Measurements from ENCODE around the gene CYP21A2.
"Not testable (repeated sequence)": the region's sequence is repeated elsewhere in the genome, so short reads cannot be mapped to it uniquely, and the experiment has no call there.

Gene CYP21A2

DNA sequence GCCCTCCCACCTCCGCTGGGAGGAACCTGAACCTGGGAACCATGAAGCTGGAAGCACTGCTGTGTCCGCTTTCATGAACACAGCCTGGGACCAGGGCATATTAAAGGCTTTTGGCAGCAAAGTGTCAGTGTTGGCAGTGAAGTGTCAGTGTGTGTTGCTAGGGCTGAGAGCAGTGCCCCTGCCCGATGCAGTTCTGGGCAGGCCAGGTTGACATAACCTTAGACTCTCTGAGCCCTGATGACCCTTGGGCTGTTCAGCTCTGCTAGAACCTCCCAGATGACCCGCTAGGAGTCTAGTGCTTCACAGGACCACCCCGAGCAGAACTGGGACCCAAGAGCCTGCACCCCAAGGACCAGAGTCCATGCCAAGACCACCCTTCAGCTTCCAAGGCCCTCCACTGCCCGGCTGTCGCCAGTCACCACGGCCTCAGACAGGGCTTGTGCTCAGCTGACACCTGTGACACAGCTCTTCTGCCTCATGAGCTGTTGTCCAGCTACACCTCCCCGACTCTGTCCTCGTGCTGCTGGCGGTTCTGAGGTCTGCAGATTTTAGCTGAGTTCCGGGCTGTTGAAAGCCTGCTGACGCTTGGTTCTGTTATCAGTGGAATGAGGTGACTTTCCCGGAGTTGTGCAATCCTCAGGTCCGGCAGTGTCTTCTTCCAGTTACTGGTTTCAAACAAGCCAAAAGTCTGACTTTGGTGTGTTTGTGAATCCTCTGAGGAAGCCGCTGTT is 2.8 kb upstream of the CYP21A2 start:
- DNase-seq = not testable (repeated sequence)

DNA sequence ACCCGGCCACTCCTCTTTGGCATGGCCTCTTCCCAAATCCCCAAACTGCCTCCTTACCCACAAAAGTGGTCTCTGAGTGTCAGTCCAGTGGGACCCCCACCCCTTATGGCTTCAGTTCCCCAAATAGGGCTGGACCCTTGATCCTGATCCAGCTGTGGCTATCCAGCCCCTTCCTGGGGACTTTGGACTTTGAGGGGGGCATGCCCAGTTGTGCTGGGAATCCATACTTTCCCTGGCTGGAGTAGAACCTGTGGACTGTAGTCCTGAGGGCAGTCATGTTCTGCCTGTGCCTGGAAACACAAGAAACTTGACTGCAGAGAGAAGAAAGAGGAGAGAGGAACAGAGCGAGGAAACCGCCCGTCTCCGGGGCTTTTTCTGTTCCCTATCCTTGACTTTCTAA is 1.1 kb upstream of the CYP21A2 start:
- not testable (repeated sequence) for DNase-seq

DNA sequence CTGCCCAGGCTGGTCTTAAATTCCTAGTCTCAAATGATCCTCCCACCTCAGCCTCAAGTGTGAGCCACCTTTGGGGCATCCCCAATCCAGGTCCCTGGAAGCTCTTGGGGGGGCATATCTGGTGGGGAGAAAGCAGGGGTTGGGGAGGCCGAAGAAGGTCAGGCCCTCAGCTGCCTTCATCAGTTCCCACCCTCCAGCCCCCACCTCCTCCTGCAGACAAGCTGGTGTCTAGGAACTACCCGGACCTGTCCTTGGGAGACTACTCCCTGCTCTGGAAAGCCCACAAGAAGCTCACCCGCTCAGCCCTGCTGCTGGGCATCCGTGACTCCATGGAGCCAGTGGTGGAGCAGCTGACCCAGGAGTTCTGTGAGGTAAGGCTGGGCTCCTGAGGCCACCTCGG is 663 bp downstream of the CYP21A2 start:
- not testable (repeated sequence) for DNase-seq

DNA sequence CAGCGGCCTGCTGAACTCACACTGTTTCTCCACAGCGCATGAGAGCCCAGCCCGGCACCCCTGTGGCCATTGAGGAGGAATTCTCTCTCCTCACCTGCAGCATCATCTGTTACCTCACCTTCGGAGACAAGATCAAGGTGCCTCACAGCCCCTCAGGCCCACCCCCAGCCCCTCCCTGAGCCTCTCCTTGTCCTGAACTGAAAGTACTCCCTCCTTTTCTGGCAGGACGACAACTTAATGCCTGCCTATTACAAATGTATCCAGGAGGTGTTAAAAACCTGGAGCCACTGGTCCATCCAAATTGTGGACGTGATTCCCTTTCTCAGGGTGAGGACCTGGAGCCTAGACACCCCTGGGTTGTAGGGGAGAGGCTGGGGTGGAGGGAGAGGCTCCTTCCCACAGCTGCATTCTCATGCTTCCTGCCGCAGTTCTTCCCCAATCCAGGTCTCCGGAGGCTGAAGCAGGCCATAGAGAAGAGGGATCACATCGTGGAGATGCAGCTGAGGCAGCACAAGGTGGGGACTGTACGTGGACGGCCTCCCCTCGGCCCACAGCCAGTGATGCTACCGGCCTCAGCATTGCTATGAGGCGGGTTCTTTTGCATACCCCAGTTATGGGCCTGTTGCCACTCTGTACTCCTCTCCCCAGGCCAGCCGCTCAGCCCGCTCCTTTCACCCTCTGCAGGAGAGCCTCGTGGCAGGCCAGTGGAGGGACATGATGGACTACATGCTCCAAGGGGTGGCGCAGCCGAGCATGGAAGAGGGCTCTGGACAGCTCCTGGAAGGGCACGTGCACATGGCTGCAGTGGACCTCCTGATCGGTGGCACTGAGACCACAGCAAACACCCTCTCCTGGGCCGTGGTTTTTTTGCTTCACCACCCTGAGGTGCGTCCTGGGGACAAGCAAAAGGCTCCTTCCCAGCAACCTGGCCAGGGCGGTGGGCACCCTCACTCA is 1.4 kb downstream of the CYP21A2 start:
- not testable (repeated sequence) for DNase-seq

DNA sequence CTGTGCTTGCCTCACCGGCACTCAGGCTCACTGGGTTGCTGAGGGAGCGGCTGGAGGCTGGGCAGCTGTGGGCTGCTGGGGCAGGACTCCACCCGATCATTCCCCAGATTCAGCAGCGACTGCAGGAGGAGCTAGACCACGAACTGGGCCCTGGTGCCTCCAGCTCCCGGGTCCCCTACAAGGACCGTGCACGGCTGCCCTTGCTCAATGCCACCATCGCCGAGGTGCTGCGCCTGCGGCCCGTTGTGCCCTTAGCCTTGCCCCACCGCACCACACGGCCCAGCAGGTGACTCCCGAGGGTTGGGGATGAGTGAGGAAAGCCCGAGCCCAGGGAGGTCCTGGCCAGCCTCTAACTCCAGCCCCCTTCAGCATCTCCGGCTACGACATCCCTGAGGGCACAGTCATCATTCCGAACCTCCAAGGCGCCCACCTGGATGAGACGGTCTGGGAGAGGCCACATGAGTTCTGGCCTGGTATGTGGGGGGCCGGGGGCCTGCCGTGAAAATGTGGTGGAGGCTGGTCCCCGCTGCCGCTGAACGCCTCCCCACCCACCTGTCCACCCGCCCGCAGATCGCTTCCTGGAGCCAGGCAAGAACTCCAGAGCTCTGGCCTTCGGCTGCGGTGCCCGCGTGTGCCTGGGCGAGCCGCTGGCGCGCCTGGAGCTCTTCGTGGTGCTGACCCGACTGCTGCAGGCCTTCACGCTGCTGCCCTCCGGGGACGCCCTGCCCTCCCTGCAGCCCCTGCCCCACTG is 2.3 kb downstream of the CYP21A2 start:
- not testable (repeated sequence) for DNase-seq

DNA sequence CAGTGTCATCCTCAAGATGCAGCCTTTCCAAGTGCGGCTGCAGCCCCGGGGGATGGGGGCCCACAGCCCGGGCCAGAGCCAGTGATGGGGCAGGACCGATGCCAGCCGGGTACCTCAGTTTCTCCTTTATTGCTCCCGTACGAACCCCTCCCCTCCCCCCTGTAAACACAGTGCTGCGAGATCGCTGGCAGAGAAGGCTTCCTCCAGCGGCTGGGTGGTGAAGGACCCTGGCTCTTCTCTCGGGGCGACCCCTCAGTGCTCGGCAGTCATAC is 2.8 kb downstream of the CYP21A2 start:
- not testable (repeated sequence) for DNase-seq

DNA sequence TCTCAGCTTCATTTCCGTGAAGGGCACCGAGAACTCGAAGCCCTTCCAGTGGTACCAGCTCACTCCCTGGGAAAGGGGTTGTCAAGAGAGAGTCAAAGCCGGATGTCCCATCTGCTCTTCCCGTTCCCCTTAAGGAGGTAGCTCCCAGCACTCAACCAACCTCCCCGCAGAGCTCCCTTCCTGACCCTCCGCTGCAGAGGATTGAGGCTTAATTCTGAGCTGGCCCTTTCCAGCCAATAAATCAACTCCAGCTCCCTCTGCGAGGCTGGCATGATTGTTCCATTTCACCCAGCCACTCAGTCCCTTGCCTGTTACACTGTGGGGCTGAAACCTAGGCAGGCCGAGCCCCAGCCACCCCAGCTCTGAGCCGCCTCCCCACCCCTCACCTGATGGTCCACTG is 3.2 kb downstream of the CYP21A2 start:
- not testable (repeated sequence) for DNase-seq

DNA sequence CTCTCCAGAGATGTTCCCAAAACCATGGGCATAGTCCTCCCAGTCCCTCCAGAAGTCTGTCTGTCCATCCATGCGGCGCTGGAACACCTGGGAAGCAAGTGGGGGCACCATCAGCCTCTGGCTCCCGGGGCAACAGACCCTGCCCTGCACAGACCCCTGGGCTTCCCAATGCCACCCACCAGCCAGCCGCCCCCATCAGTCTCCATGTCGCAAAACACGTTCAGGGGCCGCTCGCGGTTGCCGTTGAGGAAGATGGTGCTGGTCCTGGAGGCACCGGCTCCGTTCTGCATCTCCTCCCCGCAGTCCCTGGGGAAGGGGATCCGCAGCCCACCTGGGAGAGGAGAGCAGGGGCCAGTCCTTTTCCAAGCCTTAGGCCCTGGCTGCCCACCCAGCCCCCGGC is 4.1 kb downstream of the CYP21A2 start:
- DNase-seq = not testable (repeated sequence)

DNA sequence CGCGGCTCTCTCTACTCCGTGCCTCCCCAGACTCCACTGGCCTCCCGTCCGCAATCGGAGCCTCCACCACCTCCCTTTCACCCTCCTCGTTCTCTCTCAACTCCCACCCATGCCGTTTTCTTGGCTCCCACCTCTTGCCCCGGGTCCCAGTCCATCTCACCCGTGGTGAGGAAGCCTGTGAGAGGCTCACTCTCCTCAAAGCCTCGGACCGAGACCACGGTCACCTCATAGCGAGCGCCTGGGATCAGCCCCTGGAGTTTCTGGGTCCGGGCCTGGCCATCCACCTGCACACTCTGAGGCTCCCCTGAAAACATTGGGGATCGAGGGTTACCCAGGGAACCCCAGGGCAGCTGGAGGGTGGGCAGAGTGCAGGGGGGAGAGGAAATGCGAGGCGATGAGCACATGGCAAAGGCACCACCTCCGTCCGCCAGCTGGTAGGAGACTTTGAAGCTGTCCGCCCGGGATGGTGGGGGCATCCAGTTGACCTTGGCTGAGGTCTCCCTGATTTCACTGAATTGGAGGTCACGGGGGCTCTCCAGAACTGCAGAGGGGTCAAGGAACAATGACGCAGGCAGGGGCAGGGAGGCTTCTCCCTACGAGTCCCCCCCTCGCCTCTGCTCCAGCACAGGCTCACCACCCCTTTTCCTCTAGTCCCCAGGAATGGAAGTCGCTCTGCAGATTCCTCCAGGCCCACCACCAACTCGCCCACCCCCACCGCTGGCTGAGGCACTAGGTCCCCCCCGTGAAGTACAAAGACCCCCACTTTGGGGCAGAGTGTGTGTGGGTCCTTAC is 5.6 kb downstream of the CYP21A2 start:
- not testable (repeated sequence) for DNase-seq

DNA sequence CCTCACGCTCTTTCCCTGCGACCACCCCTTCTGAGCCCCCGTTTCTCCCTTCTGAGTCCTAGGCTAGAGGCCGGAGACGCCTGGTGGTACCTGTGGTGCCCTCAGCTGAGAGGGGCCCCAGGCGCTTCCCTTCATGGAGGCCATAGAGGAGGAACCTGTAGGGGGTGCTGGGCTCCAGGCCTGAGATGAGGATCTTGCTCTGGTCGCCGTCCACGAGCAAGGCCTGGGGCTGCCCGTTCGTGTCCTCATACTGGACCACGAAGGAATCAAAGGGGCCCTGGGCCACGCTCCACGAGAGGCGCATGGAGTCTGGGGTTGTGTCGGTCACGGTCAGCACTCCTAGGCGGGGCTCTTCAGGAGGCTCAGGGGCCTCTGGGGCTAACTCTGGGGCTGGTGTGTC is 6.7 kb downstream of the CYP21A2 start:
- not testable (repeated sequence) for DNase-seq

DNA sequence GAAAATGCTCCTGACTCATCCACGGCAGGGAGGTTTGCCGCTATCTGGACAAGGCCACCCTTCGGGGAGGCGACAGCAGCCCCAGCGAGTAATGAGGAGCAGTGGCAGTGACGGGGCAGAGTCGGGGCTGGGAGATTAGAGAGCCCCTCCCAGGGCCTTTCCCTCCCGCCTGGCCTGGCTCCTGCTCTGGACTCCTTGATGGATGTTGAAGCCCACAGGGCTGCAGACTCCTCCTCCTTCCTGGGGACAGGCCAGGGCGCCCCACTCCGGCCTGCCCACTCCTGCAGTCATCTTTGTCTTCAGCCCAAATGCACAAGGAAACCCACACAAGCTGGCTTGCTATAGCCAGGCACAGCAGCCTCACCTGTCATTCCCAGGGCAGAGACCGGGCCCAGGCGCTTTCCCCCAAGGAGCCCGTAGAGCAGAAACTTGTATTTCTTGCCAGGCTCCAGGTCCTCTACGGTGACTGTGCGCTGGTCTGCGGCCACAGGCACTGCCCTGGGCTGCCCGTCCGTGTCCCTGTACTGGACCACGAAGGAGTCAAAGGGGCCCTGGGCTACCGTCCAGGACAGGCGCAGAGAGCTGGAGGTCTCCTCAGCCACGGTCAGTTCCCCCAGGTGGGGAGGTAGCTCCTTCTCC is 7.7 kb downstream of the CYP21A2 start:
- no peak for DNase-seq

DNA sequence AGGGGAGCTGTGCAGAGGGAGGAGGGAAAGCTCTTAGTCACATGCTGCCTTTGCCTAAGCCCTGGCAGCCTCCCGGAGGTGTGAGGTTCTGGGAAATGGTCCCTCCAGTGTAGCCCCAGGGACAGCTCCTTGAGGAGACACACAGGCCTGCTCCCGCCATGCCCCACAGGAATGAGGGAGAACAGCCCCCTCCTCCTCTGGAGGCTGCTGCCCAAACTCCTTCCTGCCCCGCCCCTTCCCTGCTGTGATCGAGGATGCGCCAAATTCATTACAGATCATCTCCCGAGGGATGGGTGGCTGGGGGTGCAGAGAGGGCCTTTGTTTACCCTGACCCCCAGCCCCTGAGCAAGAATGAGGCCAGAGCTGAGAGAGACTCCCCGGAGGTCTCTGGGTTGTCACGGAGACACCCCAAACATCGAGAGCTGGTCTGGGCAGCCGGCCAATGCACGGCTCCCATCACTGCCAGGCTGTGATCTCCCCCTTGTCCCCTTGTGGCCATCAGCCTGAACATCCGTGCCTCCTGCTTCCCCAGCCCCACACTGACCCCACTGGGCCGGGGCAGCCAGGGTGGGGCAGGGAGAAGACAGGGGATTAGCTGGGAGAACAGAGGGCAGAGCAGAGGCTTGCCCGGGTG is 8.4 kb downstream of the CYP21A2 start:
- no peak for DNase-seq

DNA sequence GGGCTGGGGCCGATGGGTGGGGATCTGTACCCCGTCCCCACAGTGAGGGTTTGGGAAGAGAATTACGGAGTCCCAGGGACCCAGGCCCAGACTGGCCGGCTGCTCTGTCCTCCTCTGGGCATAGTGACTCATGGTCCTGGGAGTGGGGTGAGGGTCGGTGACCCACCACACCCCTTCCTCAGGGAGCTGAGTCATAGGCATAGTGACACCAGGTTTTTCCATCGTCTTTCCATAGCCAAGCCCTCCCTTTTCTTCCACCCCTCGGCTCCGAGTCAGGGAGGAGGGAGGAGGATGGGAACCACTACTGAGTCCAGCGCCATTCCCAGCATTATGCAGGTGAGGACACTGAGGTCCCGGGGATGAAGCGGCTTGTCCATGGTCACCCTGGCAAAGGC is 8.9 kb downstream of the CYP21A2 start:
- DNase-seq = no peak

DNA sequence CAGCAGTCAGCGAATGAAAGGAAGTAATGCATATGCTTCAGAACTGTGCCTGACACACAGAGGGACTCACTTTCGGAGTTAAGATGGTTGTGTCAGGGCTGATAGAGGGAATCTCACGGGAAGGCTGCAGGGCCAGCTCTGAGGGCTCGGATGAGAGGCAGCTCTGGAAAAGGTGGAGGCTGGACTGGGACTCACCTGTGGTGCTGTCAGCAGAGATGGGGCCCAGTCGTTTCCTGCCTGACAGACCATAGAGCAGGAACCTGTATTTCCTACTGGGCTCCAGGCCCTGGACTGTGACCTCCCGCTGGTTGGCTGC is 9.3 kb downstream of the CYP21A2 start:
- DNase-seq = no peak

DNA sequence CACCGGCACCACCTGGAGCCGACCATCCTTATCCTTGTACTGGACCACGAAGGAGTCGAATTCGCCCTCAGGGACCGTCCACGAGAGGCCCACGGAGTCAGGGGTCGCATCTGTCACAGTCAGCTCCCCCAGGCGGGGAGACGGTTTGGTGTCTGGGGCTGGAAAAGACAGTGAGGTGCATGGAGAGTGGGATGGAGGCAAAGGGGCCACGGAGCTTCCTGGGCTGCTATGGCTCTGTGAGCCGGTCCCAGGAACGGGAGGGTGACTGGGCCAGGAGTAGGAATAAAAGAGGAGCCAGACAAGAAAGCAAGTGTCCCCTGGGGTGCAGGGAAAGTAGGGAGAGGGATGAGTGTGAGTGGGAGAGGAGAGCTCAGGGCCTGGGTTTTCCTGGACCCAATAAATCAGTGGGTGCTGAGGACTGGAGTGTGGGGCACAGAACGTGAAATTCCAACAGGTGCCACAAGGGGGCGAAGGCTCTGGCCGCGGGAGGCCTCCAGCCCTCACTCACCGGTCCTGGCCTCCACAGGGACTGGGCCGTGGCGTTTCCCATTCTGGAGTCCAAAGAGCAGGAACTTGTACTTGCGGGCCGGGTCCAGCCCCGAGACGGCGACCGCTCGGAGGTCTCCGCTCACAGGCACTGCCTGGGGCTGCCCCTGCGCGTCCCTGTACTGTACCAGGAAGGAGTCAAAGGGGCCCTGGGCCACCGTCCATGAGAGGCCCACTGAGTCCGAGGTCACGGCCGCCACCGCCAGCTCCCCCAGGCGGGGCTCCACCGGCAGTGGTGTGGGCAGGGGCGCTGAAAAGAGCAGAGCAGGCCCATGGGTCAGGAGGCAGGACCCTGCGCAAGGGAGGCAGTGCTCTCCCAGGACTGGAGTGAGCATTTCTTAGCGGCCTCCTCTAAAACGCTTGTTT is 9.9 kb downstream of the CYP21A2 start:
- DNase-seq = peak; percentile 79

DNA sequence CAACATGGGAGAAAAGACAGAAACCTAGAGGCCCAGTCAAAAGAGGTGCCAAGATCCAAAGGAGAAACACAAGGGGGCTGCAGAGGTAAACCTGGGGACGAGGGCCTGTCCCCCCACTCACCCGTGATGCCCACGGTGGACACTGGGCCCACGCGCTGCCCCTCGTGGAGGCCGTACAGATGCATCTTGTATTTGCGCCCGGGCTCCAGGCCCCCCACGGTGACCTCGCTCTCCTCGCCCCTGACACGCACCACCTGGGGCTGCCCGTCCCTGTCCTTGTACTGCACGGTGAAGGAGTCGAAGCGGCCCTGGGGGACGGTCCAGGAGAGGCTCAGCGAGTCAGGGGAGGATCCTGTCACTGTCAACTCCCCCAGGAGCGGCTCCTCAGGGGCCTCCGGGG is 10.9 kb downstream of the CYP21A2 start:
- not testable (repeated sequence) for DNase-seq

DNA sequence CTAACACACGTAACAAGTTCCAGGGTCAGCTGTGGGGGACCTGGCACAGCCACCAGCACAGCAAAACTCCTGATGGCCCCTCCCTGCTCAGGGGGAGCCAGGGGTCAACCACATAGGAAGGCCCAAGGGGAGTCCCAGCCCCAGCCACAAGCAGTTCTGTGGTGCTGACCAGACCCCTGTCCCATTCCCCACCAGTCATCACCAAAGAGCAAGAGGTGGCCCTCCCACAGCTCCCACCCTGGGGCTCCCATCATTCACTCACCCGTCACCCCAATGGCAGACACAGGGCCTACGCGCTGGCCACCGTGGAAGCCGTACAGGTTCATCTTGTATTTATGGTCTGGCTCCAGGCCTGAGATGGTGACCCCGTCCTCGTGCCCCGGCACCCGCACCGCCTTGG is 11.5 kb downstream of the CYP21A2 start:
- DNase-seq = not testable (repeated sequence)

DNA sequence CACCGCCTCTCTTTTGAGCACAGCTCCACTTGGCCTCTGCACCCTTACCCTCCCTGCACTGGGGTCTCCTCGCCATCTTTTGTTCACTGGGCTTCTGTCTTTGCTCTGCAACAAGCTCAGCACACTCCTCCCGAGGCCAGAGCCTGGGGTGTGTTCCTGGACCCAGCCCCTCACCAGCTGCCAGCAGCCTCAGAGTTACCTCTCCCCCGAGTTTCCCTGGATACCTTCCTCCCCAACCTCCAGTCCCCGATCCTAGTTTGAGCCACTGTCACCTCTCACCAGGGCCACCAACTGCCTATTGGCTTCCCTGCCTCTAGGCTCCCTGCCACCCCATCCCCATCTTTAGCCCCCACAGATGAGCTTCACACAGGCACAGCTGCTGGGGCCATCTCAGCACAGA is 12.3 kb downstream of the CYP21A2 start:
- DNase-seq = no peak

DNA sequence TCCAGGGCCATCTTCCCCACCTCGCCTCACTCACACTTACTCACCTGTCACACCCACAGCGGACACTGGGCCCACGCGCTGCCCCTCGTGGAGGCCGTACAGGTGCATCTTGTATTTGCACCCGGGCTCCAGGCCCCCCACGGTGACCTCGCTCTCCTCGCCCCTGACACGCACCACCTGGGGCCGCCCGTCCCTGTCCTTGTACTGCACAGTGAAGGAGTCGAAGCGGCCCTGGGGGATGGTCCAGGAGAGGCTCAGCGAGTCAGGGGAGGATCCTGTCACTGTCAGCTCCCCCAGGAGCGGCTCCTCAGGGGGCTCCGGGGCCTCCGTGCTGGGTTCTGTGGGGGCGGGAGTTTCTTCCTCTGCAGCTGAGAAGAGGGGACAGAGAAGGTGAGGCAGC is 14.4 kb downstream of the CYP21A2 start:
- DNase-seq = not testable (repeated sequence)

DNA sequence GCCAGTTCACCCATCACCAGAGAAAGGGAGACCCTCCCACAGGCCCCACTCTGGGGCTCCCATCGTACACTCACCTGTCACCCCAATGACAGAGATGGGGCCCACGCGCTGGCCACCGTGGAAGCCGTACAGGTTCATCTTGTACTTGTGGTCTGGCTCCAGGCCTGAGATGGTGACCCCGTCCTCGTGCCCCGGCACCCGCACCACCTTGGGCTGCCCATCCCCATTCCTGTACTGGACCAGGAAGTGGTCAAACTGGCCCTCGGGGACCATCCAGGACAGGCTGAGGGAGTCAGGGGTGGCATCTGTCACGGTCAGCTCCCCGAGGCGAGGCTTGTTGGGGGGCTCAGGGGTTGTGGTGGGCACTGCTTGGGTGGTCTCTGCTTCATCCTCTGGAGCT is 15.1 kb downstream of the CYP21A2 start:
- not testable (repeated sequence) for DNase-seq

DNA sequence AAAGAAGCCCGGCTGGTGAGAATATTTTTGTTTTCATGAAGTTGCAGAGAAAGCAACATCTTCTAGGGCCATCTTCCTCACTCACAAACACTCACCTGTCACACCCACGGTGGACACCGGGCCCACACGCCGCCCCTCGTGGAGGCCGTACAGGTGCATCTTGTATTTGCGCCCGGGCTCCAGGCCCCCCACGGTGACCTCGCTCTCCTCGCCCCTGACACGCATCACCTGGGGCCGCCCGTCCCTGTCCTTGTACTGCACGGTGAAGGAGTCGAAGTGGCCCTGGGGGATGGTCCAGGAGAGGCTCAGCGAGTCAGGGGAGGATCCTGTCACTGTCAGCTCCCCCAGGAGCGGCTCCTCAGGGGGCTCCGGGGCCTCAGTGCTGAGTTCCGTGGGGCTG is 17.5 kb downstream of the CYP21A2 start:
- DNase-seq = not testable (repeated sequence)
